GM11168 (cell line): Measurements from ENCODE around the gene GAREM1.
"Not testable (repeated sequence)": the region's sequence is repeated elsewhere in the genome, so short reads cannot be mapped to it uniquely, and the experiment has no call there.

Experiments
- in situ Hi-C: fragments of 300-500 bp; cut with MboI; formaldehyde crosslinking; loops from one replicate; pipeline ENCODE4 v1.12.0; 2022; ENCODE audit warnings: low sequenced_read_pairs; ENCODE audit not compliant: unreplicated experiment

The GAREM1 gene

GRCh38 chr18:32470714-32471633 lies at the start of gene GAREM1:
Gene GAREM1, minus strand, starts transcription at chr18:32470882. Its CDS starts 454 bp downstream, at chr18:32470428.
- in situ Hi-C loops, result no loop called here

- in situ Hi-C loops, result no loop called here
Observed at GRCh38 chr18:32511147-32511546, 40.5 kb upstream of the GAREM1 start.

- in situ Hi-C loops, result no loop called here
Observed at GRCh38 chr18:32509111-32509510, 38.4 kb upstream of the GAREM1 start.

GRCh38 chr18:32507093-32507492 lies 36.4 kb upstream of the GAREM1 start:
- in situ Hi-C loops, result no loop called here

- in situ Hi-C loops, result no loop called here
Observed at GRCh38 chr18:32502014-32502413, 31.3 kb upstream of the GAREM1 start.

GRCh38 chr18:32501242-32501641 lies 30.6 kb upstream of the GAREM1 start:
- in situ Hi-C loops, result not testable (repeated sequence)

- in situ Hi-C loops, result no loop called here
Observed at GRCh38 chr18:32483002-32483401, 12.3 kb upstream of the GAREM1 start.

- in situ Hi-C loops, result no loop called here
Observed at GRCh38 chr18:32482117-32482516, 11.4 kb upstream of the GAREM1 start.

- in situ Hi-C loops, result no loop called here
Observed at GRCh38 chr18:32480581-32480980, 9.9 kb upstream of the GAREM1 start.

GRCh38 chr18:32478807-32479206 lies 8.1 kb upstream of the GAREM1 start:
- in situ Hi-C loops, result no loop called here

- in situ Hi-C loops, result no loop called here
Observed at GRCh38 chr18:32478317-32478716, 7.6 kb upstream of the GAREM1 start.

GRCh38 chr18:32476106-32476505 lies 5.4 kb upstream of the GAREM1 start:
- in situ Hi-C loops, result no loop called here

- in situ Hi-C loops, result not testable (repeated sequence)
Observed at GRCh38 chr18:32475069-32475468, 4.4 kb upstream of the GAREM1 start.

- in situ Hi-C loops, result no loop called here
Observed at GRCh38 chr18:32473325-32473724, 2.6 kb upstream of the GAREM1 start.

GRCh38 chr18:32472841-32473240 lies 2.2 kb upstream of the GAREM1 start:
- in situ Hi-C loops, result no loop called here

GRCh38 chr18:32470460-32470713 lies 295 bp downstream of the GAREM1 start:
- in situ Hi-C loops, result no loop called here

GRCh38 chr18:32469691-32470459 lies 807 bp downstream of the GAREM1 start:
- in situ Hi-C loops, result no loop called here

GRCh38 chr18:32469190-32469651 lies 1.5 kb downstream of the GAREM1 start:
- in situ Hi-C loops, result no loop called here

- in situ Hi-C loops, result no loop called here
Observed at GRCh38 chr18:32468147-32468845, 2.4 kb downstream of the GAREM1 start.

GRCh38 chr18:32461709-32462272 lies 8.9 kb downstream of the GAREM1 start:
- in situ Hi-C loops, result no loop called here
